ENCODE results near the gene ZMIZ1.

The ZMIZ1 gene

DNA sequence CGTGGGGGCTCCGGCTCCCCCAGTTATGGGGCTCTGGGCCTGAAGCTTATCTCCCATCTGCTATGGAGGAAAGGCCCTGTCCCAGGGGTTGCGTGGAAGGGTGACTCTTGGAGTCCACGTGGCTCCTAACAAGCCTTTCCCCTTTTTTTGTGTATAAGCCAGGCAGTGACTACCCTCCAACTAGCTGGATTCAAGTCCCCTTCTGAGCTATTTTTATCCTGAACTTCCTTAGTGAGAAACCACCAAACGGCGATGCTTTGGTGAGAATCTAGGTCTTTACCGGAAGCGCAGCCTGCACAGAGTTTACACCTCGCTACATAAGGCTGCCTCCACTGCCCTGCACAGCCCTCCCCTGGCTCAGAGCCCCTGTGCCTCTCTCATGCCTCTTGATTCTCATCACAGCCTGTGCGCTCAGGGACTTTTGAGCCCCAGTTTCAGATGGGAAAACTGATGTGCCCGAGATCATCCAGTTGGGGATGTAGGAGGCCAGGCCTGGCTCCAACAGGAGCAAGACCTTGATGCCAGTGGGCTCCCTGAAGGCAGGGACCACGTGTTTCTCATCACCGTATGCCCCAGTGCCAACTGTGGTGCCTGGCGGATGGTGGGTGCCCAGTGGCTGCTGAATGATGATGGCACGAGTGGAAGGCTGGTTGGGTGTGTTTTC lies 176.2 kb downstream of the ZMIZ1 start:
- no peak for DNase-seq (ENCODE audit: low read depth, low spot score)

DNA sequence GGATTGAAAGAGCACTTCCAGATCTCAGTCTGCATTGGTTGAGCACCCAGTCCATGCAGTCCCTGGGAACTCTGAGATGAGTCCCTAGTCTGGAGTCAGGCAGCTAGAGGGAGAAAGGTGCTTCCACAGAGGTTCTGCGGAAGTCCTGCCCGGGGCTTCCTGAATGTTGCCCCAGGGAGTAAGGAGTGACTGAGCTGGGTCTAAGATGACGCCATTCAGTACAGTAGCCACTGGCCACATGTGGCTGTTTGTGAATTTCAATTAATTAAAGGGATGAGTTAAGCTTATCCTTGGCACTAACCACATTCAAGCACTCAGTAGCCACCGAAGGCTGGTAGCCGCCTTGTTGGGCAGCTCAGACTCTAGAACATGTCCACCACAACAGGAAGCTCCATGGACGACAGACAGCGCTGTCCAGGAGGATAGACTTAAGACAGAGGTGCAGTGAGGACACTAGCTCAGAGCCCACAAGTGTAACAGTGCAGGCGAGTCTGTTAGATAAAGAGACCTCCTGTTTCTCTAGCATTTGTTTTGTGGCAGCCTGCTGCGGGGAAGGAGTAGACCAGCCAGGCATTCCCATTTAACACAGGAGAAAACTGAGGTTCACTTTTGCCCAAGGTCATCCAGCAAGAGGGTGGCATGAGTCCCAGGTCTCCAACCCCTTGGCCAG lies 176.9 kb downstream of the ZMIZ1 start:
- no peak for DNase-seq (ENCODE audit: low read depth, low spot score)

DNA sequence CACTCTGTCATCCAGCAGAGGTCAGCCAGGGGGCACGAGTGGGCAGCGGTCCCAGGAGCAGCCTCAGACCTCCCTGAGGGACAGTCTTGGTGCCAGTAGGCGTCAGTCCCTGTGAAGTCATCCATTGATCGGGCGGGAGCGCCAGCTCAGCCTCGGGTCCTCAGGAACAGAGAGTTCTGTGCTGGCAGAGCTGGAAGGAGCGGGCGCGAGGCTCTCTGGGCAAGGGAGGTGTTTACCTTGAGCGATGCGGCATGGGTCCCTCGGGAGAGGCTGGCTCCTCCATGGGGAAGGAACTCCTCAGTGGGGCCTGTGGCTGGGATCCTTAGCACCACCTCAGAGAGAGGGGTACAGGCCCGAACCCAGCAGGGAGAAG lies 177.4 kb downstream of the ZMIZ1 start:
- peak; percentile 70 for DNase-seq (ENCODE audit: low read depth, low spot score)

DNA sequence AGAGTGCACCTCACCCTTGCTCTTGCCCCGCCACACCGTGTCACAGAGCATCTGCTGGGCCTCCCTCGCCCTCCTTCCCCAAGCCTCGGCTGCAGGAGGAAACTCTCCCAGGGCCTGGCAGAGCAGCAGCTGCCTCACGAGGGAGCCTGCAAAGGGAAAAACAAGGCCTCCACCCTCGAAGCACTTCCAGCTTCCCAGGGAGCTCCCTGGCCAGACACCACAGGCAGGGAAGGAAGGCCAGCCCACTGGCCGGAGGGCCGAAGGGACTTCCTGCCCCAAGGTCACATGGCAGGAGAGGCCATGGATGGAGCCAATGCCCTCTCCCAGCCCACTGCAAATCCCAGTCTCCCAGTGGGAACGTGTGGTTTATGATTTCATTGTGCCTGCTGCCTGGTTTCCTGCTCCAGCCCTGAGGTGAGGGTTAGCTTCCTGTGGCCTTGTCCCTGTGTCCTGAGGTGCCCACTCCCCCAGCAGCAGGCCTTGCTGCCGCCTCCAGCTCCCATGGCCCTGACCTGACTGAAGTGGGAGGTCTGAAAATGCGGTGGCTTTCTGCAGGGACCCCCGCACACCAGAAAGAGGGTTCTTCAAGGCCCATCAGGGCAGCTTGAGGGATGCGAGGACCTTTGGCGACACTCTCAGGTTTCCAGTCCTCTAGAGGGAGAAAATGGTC lies 178.0 kb downstream of the ZMIZ1 start:
- DNase-seq (ENCODE audit: low read depth, low spot score): peak; percentile 67

DNA sequence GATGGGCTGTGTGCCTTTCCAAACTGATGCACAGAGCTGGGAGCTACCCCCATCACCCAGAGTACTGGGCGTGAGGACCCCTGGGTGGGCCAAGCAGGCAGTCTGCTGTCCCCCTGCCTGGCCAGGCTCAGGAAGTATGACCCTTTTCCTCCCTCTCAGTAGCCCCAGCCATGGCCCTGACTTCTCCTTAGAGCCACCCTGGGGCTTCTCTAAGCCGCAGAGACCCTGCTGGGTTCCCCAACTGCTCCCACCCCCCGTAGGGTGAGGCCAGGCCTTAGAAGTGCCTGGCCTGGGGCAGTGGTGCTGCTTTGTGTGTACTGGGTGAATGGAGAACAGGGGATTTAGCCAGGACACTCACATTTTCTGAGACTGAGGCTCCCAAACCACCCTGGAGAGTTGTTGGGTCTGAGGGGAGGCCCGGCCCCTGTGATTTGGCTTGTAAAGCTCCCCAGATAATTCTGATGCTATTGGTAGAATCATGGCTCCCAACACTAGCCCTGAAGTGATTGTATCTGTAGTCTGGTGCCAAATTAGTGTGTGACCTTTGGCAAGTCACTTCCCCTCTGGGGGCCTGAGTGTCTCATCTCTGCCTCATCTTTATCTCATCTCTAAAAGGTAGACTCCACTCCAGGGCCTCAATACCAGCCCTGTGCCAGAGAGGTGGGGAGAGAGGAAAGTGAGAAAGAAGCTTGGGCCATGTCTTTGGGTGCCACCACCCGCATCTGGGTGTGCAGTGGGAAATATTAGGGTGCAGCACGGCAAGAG lies 178.8 kb downstream of the ZMIZ1 start:
- no peak for DNase-seq (ENCODE audit: low read depth, low spot score)

DNA sequence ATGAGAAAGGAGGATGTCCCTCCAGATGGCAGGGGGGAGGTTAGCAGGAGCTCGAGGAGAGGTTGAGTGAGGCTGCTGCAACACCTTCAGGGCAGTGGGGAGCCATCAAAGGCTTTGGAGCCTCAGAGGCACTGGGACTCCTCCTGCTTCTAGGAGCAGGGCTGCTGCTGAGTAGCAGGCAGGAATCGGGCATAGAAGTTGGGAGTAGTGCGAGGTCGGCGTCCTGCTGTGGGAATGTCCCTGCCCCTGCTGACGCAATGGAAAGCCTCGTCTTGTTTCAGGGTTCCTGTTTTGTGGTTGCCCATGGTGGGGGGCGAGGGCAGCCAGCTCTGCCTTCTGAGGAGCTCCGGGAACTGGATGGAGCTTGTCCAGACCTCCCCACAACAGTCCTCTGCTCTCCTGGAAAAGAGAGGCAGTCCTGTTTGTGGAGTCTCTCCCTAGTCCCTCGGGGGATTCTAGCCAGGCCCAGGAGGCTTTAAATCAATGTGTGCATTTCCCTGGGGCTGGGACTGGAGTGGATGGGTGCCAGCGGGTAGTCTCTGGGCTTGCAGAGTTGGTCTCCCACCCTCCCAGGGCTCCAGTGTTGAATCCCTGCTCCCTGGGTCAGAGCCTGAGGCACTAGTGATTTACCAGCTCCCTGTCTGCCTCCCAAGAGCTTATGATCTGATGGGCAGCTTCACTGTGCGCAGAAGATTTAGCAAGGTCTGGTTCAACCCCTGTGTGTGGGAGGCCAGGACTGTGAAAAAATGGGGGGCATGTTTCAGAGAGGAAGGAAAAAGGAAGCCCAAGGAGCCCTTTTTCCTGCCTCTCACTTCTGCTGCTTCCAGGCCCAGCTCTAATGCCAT lies 179.8 kb downstream of the ZMIZ1 start:
- DNase-seq (ENCODE audit: low read depth, low spot score): peak; percentile 86

DNA sequence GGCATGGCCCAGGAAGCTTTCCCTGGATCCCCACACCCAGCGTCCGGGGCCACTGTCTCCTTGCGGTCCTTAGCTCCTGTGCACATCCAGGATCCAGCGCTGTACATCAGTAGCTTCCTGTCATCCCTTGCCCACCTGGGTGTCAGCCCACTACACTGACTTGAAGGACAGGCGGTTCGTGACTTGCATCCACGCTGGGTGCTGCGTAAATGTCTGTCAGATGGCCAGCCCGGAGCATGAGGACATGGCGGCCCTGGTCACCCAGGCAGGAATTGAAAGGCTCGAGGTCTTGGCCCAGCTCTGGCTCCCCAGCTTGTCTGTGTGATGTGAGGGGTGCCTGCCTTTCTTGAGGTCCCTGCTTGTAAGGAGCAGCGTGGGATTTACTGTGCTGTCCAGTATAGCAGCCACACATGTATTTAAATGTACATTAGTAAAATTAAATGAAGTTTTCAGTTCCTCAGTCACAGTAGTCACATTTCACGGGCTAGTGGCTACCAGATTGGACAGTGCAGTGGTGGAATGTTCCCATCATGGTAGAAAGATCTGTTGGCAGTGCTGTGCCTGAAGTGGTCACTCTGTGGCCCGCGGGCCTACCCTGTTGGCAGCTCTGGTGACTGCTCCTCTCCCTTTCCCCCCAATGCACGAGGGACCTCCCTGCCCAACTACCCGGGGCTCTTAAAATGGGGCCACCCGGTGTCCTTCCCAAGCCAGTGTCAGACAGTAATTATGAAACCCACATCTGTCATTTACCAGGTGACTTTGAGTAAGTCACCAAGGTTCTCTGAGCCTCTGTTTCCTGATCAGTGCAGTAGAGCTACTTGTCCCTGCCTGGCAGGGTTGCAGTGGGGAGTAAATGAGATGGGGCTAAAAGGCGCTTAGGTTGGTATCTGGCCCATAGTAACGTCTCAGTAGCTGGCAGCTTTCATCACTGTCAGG lies 180.7 kb downstream of the ZMIZ1 start:
- no peak for DNase-seq (ENCODE audit: low read depth, low spot score)

DNA sequence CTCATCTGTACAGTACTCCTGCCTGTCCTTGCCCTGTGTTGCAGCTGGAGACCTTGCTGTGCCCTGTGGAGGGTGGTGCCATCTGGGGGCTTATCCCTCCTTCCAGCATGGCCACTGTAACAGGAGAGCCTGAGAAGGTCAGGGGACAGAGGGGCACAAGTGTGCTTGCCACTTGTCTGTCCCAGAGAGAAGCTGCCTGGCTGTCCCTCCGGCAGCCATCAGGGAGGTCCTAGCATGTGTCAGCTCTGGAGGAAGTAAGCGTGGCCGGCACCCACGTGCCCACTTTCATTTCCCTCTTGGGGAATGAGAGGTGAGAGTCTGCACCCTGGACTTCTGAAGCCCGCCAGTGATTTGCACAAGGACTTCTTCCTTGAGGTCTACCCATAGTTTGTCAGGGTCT lies 181.5 kb downstream of the ZMIZ1 start:
- DNase-seq (ENCODE audit: low read depth, low spot score): no peak

DNA sequence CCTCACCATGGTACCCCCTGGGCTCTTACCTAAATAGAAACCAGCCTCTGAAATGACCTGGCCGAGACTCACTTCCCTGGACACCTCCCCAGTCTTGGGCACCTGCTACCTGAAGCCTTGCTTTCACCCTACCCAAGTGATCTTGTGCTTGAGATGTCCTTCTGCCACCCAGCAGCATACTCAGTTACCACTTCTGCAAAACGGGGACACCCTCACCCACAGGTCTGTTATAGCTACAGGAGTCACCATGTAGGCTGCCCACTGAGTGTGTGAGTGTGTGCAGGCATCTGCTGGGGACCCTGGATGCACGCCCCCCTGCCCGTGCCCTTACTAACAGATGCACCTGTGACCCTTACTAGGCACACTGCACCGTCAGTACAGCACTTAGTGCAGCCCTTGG lies 183.7 kb downstream of the ZMIZ1 start:
- no peak for DNase-seq (ENCODE audit: low read depth, low spot score)

DNA sequence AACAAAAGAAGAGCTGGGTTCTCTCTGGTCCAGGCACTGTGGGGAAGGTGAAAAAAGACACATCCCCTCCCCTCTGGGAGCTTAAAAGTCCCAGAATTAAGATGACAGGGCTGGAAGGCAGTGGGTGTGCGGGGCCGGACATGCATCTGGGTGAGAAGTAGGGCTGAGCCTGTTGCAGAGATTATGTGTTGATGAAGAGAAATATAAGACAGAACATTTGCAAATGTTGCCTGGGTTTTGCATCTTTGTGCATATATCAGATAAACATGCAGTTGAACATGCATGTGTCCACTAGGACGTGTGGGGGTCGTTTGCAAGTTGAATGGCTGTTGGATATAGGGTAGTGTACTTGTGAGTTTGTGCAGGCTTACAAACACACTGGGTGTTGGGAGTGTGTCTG lies 184.2 kb downstream of the ZMIZ1 start:
- DNase-seq (ENCODE audit: low read depth, low spot score): no peak

DNA sequence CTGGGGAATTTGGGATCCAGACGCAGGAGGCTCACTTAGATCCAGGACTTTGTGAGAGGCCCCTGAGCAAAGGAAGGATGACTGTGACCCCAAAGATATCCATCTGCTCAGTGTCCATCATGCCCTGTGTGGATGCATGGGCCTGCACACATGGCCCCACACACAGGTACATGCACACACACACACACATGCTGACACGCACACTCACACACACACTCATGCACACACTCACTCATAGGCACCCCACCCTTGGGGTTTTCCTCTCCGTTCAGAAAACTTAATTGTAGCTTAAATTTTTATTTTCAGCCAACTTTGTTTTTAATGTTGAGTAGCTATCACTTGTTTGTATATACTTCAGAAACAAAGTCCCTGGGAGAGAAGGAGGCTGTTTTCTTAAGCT lies 184.9 kb downstream of the ZMIZ1 start:
- no peak for DNase-seq (ENCODE audit: low read depth, low spot score)

DNA sequence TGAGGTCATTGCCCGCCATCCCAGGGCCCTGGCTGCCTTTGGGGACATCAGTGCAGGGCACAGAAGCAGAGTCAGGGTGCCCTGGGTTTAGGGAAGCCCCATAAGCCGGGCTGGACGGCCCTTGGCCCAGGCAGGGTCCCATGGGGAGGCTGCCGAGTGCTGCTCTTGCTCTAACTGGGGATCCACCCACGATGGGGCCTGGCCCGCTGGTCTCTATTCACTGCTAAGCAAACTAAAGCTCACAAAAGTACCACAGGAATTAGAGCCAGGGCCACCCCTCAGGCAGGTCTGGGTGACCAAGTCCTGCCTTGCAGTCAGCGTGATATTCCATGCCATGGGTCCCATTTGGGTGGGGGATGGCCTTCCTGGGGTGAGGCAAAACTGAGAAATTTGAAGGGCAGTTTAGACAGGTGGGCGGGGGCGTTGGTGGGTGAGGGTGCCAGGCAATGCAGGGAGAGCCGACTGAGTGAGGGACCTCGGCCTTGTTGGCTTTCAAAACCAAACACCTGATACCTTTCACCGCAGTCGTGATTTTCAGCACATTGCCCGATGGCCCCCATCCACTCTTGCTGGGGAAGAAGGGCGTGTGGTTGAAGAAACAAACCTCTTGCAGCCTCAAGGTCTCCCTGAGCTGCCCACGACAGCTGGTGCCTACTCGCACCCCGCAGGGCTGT lies 185.7 kb downstream of the ZMIZ1 start:
- no peak for DNase-seq (ENCODE audit: low read depth, low spot score)

DNA sequence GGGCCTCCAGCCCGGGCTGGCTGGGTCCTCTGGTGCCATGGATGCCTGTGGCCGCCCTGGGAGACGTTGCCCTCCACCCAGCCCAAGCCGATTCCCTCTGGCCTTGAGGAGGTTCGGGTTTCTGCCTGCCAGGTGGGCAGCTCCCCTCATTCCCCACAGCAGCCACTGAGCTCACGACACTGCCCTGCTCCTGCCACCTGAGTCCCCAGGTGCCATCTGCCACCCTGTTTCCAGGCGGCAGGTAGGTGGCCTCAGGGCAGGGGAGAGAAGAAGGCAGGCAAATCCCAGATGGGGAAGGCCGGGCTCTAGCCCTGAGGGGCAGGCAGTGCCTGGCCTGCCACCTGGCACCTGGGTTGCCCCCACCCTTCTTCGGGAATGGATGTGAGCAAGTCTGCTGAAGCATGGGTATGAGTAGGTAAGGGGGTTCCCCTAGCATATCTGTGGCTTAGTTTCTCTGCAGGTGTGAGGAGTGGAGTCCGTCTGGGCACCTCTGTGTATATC lies 186.3 kb downstream of the ZMIZ1 start:
- DNase-seq (ENCODE audit: low read depth, low spot score): no peak

DNA sequence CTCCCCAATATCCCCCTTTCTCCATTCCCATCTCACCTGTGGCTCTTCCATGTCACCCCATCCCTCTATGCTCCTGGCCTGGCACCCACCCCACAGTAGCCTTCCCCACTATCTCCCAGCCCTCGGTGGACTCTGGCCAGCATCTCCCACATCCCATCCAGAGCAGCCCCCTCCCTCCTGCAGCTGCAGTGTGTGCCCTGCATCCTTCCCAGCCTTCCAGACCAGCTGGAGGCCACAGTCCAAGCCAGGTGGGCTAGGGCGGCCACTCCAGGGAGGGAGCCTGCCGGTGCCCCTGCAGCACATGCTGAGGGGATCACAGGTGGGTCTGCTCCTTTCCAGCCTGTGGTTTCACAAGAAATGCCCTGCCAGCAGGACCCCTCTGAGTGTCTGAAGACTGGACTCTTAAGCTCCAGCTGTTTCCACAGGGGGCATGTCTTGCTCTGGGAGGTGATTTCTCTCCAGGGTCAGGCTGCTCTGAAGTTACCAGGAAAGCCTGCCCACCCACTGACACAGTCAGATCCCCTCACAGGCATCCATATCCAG lies 187.6 kb downstream of the ZMIZ1 start:
- DNase-seq (ENCODE audit: low read depth, low spot score): no peak

DNA sequence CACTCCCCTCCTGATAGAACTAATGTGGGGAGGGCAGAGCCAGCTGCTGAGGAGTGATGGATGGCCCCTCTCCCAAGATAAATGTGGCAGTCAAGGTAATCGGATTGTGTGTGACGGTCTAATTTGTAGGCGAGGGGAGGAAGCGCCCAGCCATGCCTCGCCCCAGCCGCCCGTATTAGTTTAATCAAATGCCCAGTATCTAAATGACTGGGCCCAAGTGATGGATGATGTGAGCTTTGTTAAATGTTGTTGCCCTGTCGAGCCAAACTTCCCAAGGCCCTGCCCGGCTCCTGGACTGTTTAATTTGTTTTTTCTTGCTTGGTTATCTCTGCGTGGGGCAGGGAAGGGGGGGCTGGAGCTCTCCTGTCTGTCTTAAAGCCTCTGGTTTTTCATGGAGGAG lies 190.1 kb downstream of the ZMIZ1 start:
- no peak for DNase-seq (ENCODE audit: low read depth, low spot score)

DNA sequence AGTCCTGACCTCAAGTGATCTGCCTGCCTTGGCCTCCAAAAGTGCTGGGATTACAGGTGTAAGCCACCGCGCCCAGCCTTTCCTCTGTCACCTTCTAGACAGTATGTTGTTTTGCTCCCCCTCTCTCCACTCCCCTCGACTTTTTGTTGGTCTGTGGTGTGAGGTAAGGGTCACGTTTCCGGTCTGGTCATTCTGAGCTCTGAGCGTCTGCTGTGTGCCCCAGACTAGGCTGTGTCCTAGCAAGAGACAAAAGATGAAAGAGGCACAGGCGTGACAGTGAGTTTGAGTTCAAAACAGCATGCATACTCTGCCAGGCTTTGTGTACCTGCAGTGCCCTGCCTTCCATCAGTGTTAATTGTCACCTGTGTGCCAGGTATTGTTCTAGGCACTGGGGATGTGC lies 191.1 kb downstream of the ZMIZ1 start:
- DNase-seq (ENCODE audit: low read depth, low spot score): no peak

DNA sequence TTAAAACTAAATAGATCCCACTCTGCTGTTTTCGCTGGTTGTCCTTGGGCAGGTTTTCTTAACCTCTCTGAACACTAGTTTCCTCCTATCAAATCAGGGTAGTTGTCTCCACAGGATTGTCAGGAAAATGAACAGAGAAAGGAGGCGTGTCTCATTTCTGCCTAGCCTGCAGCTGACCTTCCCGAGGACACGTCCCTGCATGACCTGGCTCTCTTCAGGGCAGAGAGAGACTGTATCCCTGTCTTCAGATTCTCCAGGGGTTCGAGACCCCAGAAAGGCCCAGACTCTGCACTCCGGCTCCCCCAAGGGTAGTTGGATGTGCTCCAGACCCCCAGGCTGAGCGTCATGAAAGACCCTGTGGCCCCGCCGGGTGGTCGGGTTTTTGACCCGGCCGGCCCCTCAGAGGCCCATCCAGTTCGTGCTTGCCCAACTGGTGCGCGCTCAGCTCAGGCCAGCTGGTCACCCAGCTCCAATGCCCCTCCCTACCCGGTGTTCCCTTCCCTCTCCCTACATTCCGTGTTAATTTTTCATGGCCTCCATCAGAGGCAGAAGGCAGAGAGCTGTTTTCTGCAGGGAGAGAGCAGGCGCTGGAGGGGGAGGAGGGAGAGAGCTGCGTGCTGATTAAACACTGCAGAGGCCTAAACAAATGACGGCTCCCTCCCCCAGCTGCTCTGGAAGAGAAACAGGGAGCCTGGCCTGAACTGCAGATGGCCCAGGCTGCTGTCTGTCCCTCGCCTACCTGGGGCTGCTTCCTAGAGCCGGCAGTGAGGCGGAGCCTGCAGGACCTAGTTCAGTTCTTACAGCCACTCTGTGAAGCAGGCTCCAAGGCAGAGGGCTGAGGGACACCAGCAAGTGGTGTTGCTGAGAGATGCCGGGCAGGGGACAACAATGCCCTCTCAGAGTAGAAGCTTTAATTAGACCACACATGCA lies 192.3 kb downstream of the ZMIZ1 start:
- DNase-seq (ENCODE audit: low read depth, low spot score): peak; percentile 61

DNA sequence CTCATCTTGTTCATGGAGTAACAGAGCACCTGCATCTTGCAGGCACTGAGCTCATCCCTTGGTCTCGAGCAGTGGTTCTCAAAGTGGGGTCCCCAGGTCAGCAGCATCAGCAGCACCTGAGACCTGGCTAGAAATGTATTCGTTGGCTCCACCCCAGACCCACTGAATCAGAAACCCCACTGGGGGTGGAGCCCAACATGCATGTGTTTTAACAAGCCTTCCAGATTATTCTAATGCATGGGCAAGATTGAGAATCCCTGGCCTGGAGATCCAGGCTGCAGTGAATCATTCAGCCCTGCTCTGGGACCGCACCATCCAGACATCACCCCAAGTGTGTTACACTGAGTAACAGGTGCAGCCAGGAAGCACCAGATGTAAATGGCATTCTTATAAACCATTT lies 193.4 kb downstream of the ZMIZ1 start:
- DNase-seq (ENCODE audit: low read depth, low spot score): no peak
